ENCODE measurements around the gene SLC35G1. TPM values are rescaled to one million over a fixed set of nuclear protein-coding genes. Genes with fewer than 3 reads are reported as not detected.

Gene SLC35G1
- total and polyA plus RNA-seq, 7 donors = 1.3 to 2.7 (median 2.2) TPM

DNA sequence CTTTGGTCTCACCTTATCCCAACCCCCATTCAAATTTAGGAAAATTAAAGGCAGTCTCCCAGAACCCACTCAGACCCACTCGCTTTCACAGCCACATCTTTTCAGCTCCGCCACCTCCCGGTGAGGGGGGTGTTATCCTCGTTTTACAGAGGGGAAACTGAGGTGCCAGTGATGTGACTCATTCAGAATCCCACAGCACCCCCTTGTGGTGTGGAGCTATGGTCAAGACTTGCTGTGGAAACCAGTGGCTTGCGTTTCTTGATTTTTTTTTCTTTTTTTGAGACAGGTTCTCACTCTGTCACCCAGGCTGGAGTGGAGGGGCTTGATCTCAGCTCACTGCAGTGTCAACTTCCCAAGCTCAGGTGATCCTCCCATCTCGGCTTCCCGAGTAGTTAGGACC is 27.6 kb downstream of the SLC35G1 start:
- no peak overlapping the region for H3K27ac ChIP-seq
- H3K4me1 ChIP-seq = peaks cover 6% of the 10 kb centered on the region
- peaks cover 0 to 3% of the 10 kb centered on the region in 2 donors for H3K36me3 ChIP-seq (ENCODE audit: insufficient read depth in 1 of 2, low read depth in 1 of 2)
- H3K9me3 ChIP-seq = no peaks in the 10 kb centered on the region
- ATAC-seq (no peak), DNase-seq (no peak)
- TF ChIP-seq, protein P1, sequence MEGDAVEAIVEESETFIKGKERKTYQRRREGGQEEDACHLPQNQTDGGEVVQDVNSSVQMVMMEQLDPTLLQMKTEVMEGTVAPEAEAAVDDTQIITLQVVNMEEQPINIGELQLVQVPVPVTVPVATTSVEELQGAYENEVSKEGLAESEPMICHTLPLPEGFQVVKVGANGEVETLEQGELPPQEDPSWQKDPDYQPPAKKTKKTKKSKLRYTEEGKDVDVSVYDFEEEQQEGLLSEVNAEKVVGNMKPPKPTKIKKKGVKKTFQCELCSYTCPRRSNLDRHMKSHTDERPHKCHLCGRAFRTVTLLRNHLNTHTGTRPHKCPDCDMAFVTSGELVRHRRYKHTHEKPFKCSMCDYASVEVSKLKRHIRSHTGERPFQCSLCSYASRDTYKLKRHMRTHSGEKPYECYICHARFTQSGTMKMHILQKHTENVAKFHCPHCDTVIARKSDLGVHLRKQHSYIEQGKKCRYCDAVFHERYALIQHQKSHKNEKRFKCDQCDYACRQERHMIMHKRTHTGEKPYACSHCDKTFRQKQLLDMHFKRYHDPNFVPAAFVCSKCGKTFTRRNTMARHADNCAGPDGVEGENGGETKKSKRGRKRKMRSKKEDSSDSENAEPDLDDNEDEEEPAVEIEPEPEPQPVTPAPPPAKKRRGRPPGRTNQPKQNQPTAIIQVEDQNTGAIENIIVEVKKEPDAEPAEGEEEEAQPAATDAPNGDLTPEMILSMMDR (IDR thresholded peaks at IDR 0.05) = no peak
- H3K27me3 ChIP-seq (ENCODE audit: insufficient read depth in 3 of 3, low read length in 2 of 3) = no peaks in the 10 kb centered on the region
- 83 to 90% (median 84%) methylated on average over 7 of the region's 7 CpGs for WGBS, 3 donors
- intact Hi-C loops (cut with DNase I) = no loop called here
- no peak overlapping the region for H3K4me3 ChIP-seq

DNA sequence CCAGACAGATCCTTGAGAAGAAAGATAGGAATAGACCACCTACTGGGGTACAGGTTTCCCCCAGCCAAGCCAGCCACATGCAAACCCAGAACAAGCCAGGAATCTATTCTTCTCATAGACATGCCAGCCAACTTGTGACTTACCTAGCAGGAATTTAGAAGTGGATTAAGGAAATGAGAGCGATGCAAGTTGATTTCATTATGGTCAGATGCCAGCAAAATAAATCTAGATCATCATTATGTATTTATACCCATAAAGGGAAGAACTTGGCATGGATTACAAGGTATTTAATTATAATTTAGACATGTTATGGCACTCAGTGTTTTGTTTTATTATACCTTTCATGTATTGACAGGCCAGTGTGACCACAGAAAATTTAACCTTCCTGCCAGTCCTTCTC is 32.8 kb downstream of the SLC35G1 start:
- 89 to 93% (median 91%) methylated on average over 1 of the region's 1 CpG for WGBS, 3 donors
- intact Hi-C loops (cut with DNase I) = no loop called here
- TF ChIP-seq, protein P1 (IDR thresholded peaks at IDR 0.05) = no peak
- Histone ChIP-seq H3K4me3 (no peak overlapping the region), H3K27ac (no peak overlapping the region), H3K36me3 (ENCODE audit: insufficient read depth in 1 of 2, low read depth in 1 of 2) (peaks cover 0 to 3% of the 10 kb centered on the region in 2 donors), H3K9me3 (no peaks in the 10 kb centered on the region), H3K4me1 (no peaks in the 10 kb centered on the region), H3K27me3 (ENCODE audit: insufficient read depth in 3 of 3, low read length in 2 of 3) (no peaks in the 10 kb centered on the region)
- no peak for ATAC-seq
- DNase-seq = no peak

DNA sequence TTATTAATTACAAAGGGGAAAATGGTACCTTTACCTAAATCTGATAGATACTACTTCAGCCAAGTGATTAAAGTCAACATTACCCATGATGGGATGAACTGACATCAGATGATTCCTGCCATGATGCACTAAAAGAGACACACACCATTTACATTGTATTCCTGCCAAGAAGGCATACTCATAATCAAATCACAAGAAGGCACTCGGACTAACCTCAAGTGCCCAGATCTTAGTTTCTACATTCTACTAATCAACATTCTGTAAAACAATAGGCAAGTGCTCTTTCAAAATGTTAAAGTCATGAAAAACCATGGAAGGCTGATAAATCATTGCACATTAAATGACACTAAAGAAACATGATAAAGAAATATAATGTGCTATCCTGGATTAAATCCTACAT is 44.4 kb downstream of the SLC35G1 start:
- DNase-seq = no peak
- Histone ChIP-seq H3K4me3 (no peak overlapping the region), H3K27me3 (ENCODE audit: insufficient read depth in 3 of 3, low read length in 2 of 3) (no peaks in the 10 kb centered on the region), H3K36me3 (ENCODE audit: insufficient read depth in 1 of 2, low read depth in 1 of 2) (no peaks in the 10 kb centered on the region), H3K9me3 (no peaks in the 10 kb centered on the region), H3K27ac (no peak overlapping the region), H3K4me1 (peaks cover 19% of the 10 kb centered on the region)
- whole genome bisulfite sequencing, 3 donors = 80 to 93% (median 86%) methylated on average over 1 of the region's 1 CpG
- TF ChIP-seq, protein P1 (IDR thresholded peaks at IDR 0.05) = no peak
- intact Hi-C loops (cut with DNase I) = no loop called here
- ATAC-seq = no peak

DNA sequence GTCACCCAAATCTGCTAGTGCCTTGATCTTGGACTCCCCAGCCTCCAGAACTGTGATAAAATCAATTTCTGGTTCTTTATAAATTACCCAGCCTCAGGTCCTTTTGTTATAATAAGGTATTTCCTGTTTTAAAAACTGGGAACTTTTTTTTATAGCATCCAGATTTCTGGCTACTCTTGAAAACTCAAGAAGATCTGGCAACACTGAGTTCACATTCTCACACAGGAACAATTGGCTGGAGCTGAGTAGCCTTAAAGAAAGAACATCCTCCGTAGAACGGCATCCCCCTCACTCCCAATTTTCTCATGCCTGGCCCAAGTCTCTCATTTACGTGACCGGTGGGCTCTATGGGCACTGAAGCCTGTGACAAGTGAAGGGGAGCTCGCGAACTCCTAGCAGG is 47.1 kb downstream of the SLC35G1 start:
- Histone ChIP-seq H3K36me3 (ENCODE audit: insufficient read depth in 1 of 2, low read depth in 1 of 2) (no peaks in the 10 kb centered on the region), H3K4me3 (no peak overlapping the region), H3K27me3 (ENCODE audit: insufficient read depth in 3 of 3, low read length in 2 of 3) (no peaks in the 10 kb centered on the region), H3K27ac (peak overlapping the region; percentile 73), H3K4me1 (peaks cover 28% of the 10 kb centered on the region), H3K9me3 (no peaks in the 10 kb centered on the region)
- WGBS, 3 donors = 60 to 75% (median 60%) methylated on average over 6 of the region's 6 CpGs
- intact Hi-C loops (cut with DNase I) = loop anchor here in 1 of 2 donors (2.0 to 10.0 kb wide), 3 partner anchors 61 to 272 kb away; no protein-coding TSS in a partner anchor
- no peak for ATAC-seq
- no peak for DNase-seq
- TF ChIP-seq, protein P1 (IDR thresholded peaks at IDR 0.05) = no peak

DNA sequence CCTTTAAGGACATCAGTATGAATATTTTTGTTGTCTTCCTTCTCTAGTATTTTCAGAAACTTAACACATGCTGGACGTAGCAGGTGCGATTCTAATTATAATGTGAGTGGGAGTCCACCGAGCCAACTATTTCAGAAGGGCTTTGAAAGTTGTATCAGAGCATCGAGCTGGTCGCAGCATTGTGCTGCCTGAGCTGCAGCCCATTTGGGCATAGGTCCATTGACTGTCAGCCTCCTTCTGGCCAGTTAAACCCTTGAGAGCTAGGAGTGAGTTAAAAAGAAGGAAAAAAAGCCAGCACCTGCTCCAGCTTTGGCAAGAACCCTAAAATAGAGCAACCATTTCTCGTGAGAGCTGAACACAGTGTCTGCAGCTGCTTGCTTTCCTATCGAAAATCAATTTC is 47.8 kb downstream of the SLC35G1 start:
- intact Hi-C loops (cut with DNase I) = loop anchor here in 1 of 2 donors (2.0 to 10.0 kb wide), 3 partner anchors 61 to 271 kb away; no protein-coding TSS in a partner anchor

More for the DNA sequence above, 47.8 kb downstream of the SLC35G1 start:
- peak; percentile 80 to 92 (median 92) for ATAC-seq
- peak overlapping the region; percentile 73 for H3K27ac ChIP-seq
- H3K4me1 ChIP-seq = peaks cover 35% of the 10 kb centered on the region
- WGBS, 3 donors = 22 to 30% (median 23%) methylated on average over 7 of the region's 7 CpGs
- peak overlapping the region; percentile 19 for H3K4me3 ChIP-seq
- DNase-seq = no peak
- TF ChIP-seq, protein P1 (IDR thresholded peaks at IDR 0.05) = no peak
- H3K27me3 ChIP-seq (ENCODE audit: insufficient read depth in 3 of 3, low read length in 2 of 3) = no peaks in the 10 kb centered on the region
- H3K9me3 ChIP-seq = no peaks in the 10 kb centered on the region
- no peaks in the 10 kb centered on the region for H3K36me3 ChIP-seq (ENCODE audit: insufficient read depth in 1 of 2, low read depth in 1 of 2)

Measured in psoas muscle (tissue), 8 donors.